Prostate gland (tissue), 2 donors: ENCODE measurements around the gene TMUB1. TPM values are rescaled to one million over a fixed set of nuclear protein-coding genes. Genes with fewer than 3 reads are reported as not detected.

ENCODE experiments used
- DNase-seq: peaks from one replicate; pipeline ENCODE4 v3.0.0-alpha.2; 2019; ENCODE audit warnings: low spot score
- H3K27ac ChIP-seq, 2 donors: fragments of 200-600 bp; sonication (generic); 2 replicates each; pipeline ENCODE4 v1.5.1; 2017 to 2019
- H3K27me3 ChIP-seq: fragments of 200-600 bp; sonication (generic); replicated peaks from 2 replicates; pipeline ENCODE4 v1.5.1; 2019; ENCODE audit not compliant: insufficient read depth
- H3K36me3 ChIP-seq, 2 donors: fragments of 200-600 bp; sonication (generic); 1 replicate in 1 of 2; 2 replicates in 1 of 2; pipeline versions ENCODE4 v1.5.1 to v1.8.1; 2017 to 2019
- H3K4me1 ChIP-seq: fragments of 200-600 bp; sonication (generic); replicated peaks from 2 replicates; pipeline ENCODE4 v1.5.1; 2019
- H3K4me3 ChIP-seq, 2 donors: fragments of 200-600 bp; sonication (generic); 2 replicates each; pipeline ENCODE4 v1.5.1; 2017 to 2019
- H3K9me3 ChIP-seq: fragments of 200-600 bp; sonication (generic); 2 replicates; pipeline ENCODE4 v1.5.1; 2017
- POLR2A ChIP-seq: fragments of 450-650 bp; IDR thresholded peaks from one replicate; pipeline ENCODE4 v1.6.1; 2016; ENCODE audit warnings: antibody characterized with exemption, mild to moderate bottlenecking
- POLR2AphosphoS5 ChIP-seq: sonication (generic); formaldehyde crosslinking; IDR thresholded peaks from one replicate; pipeline ENCODE4 v1.6.1; 2017; ENCODE audit warnings: antibody characterized with exemption
- WGBS: methylation state at CpG from one replicate; pipeline ENCODE4 v1.1.5; 2018; 5-methylcytosine and 5-hydroxymethylcytosine counted together
- intact Hi-C: fragments of 100-400 bp; cut with DNase I; formaldehyde crosslinking; loops from one replicate; pipeline ENCODE4 v1.14.2; 2022
- total RNA-seq, 2 donors: library from RNA; depleted of rRNA; stranded (reverse); fragments of >200 nt; gene quantifications; one replicate each; pipeline ENCODE4 v1.1.0, GENCODE V29; 2016
- TF ChIP-seq, protein P1 (sequence below), 4 experiments: fragments of 200-600 bp in 2 of 4; fragments of 450-650 bp in 2 of 4; sonication (generic) in 2 of 4; IDR thresholded peaks; 1 replicate in 3 of 4; 2 replicates in 1 of 4; pipeline ENCODE4 v1.5.1; 2016 to 2019; ENCODE audit warnings: antibody characterized with exemption in 4 of 4, mild to moderate bottlenecking in 2 of 4, moderate library complexity in 2 of 4

The TMUB1 gene
- total RNA-seq, 2 donors from 2014 or later = 79.8 to 99.4 TPM

- no peak for DNase-seq
- Histone ChIP-seq H3K36me3 (no peaks in the 10 kb centered on the region), H3K27me3 (no peaks in the 10 kb centered on the region), H3K9me3 (no peaks in the 10 kb centered on the region), H3K4me1 (no peaks in the 10 kb centered on the region), H3K4me3 (no peak overlapping the region), H3K27ac (no peak overlapping the region)
- TF ChIP-seq POLR2AphosphoS5 (no peak), POLR2A (no peak)
- TF ChIP-seq, protein P1, sequence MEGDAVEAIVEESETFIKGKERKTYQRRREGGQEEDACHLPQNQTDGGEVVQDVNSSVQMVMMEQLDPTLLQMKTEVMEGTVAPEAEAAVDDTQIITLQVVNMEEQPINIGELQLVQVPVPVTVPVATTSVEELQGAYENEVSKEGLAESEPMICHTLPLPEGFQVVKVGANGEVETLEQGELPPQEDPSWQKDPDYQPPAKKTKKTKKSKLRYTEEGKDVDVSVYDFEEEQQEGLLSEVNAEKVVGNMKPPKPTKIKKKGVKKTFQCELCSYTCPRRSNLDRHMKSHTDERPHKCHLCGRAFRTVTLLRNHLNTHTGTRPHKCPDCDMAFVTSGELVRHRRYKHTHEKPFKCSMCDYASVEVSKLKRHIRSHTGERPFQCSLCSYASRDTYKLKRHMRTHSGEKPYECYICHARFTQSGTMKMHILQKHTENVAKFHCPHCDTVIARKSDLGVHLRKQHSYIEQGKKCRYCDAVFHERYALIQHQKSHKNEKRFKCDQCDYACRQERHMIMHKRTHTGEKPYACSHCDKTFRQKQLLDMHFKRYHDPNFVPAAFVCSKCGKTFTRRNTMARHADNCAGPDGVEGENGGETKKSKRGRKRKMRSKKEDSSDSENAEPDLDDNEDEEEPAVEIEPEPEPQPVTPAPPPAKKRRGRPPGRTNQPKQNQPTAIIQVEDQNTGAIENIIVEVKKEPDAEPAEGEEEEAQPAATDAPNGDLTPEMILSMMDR (IDR thresholded peaks at IDR 0.05) = no peak
- intact Hi-C loops = no loop called here
- WGBS = 92% methylated on average over 10 of the region's 10 CpGs
Measured at GRCh38 chr7:151107882-151108281, 24.6 kb upstream of the TMUB1 start.

DNA sequence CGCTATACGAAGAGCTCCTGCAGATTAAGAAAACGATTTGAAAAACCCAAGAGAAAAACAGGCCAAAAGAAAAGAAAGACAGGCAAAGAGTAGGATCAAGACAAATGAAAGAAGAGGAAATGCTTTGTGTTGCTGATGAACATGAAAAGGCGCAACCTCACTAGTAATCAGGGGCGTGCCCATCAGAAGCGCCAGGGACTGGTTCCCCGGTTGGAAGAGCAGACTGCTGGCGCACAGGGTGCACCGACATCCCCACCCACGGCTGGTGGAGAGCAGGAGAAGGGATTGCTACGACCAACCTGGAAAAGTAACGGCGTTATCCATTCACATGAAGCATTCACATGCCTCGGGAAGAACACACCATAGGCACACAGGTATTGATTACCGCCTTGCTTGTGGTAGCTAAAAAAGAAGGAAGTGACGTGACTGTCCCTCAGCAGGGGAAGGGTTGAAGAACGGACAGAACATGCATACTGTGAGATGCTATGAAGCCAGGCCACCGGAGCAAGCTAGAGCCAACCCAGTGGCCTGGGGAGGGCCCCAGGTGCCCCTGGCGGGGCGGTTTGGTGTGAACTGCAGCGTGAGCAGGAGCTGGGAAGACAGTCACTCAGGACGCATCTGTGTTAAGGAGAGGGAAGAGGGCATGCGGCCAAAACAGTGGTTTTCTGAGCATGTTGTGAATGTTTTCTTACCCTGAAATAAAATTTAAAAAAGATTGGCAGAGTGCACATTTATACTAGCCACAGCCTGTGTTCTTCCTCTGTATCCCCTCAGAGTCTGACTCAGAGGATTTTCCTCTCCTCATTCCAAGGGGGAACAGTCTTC, 21.3 kb upstream of the TMUB1 start:
- intact Hi-C loops = no loop called here
- WGBS = 69% methylated on average over 23 of the region's 23 CpGs

GRCh38 chr7:151103973-151104372, 20.7 kb upstream of the TMUB1 start:
- no peaks in the 10 kb centered on the region for H3K4me1 ChIP-seq
- 80% methylated on average over 12 of the region's 12 CpGs for WGBS

More for the DNA sequence above, 21.3 kb upstream of the TMUB1 start:
- Histone ChIP-seq H3K27me3 (no peaks in the 10 kb centered on the region), H3K4me1 (no peaks in the 10 kb centered on the region), H3K9me3 (no peaks in the 10 kb centered on the region), H3K4me3 (no peak overlapping the region), H3K27ac (no peak overlapping the region), H3K36me3 (no peaks in the 10 kb centered on the region)
- TF ChIP-seq, protein P1 (IDR thresholded peaks at IDR 0.05) = no peak
- TF ChIP-seq POLR2AphosphoS5 (no peak), POLR2A (no peak)
- no peak for DNase-seq

GRCh38 chr7:151102991-151103390, 19.7 kb upstream of the TMUB1 start:
- TF ChIP-seq, protein P1 (IDR thresholded peaks at IDR 0.05) = no peak
- TF ChIP-seq POLR2A (no peak), POLR2AphosphoS5 (no peak)
- intact Hi-C loops = no loop called here
- no peak for DNase-seq
- H3K27ac ChIP-seq = no peak overlapping the region
- H3K27me3 ChIP-seq = no peaks in the 10 kb centered on the region
- 77% methylated on average over 3 of the region's 3 CpGs for WGBS
- H3K36me3 ChIP-seq = no peaks in the 10 kb centered on the region
- H3K4me3 ChIP-seq = no peak overlapping the region
- no peaks in the 10 kb centered on the region for H3K9me3 ChIP-seq
- H3K4me1 ChIP-seq = no peaks in the 10 kb centered on the region

More at GRCh38 chr7:151103973-151104372, 20.7 kb upstream of the TMUB1 start:
- no peak for DNase-seq
- no peaks in the 10 kb centered on the region for H3K27me3 ChIP-seq
- H3K9me3 ChIP-seq = no peaks in the 10 kb centered on the region
- no peaks in the 10 kb centered on the region for H3K36me3 ChIP-seq
- no peak overlapping the region for H3K27ac ChIP-seq
- TF ChIP-seq, protein P1 (IDR thresholded peaks at IDR 0.05) = no peak
- TF ChIP-seq POLR2AphosphoS5 (no peak), POLR2A (no peak)
- H3K4me3 ChIP-seq = no peak overlapping the region
- intact Hi-C loops = no loop called here
